Endothelial cell of umbilical vein (primary cell): Measurements from ENCODE around the gene OR2T4. TPM values are rescaled to one million over a fixed set of nuclear protein-coding genes. Genes with fewer than 3 reads are reported as not detected.

Experiments
- Bru-seq: library from RNA; stranded (reverse); fragments of 400-500 nt; gene quantifications from one replicate; lab custom pipeline; 2021; lab: Mats Ljungman, UMichigan
- BruChase-seq, 2 experiments: library from RNA; stranded (reverse); fragments of 400-500 nt; gene quantifications; one replicate each; lab custom pipeline; 2021; lab: Mats Ljungman, UMichigan
- BruUV-seq: library from RNA; stranded (reverse); fragments of 400-500 nt; replicated peaks from 2 replicates; lab custom pipeline; 2021; lab: Mats Ljungman, UMichigan
- CTCF ChIA-PET: fragments of 300-600, 350-600 bp; sonication (Branson Sonifier 250); formaldehyde crosslinking; loops from one replicate; lab custom pipeline; 2021; ENCODE audit warnings: antibody characterized with exemption, inconsistent platforms; lab: Charles Lee
- POLR2A ChIA-PET: fragments of 300-600, 350-600 bp; sonication (Branson Sonifier 250); formaldehyde crosslinking; loops from one replicate; lab custom pipeline; 2021; ENCODE audit warnings: antibody characterized with exemption, inconsistent platforms; lab: Charles Lee
- DNase-seq: peaks from one replicate; pipeline ENCODE4 v3.0.0-alpha.2; 2011; ENCODE audit warnings: low read depth, low spot score
- FAIRE-seq: peaks from 2 replicates; lab custom pipeline; 2011; peaks lifted over from hg19 to GRCh38; lab: Jason Lieb, UNC
- H2AFZ ChIP-seq: 2 replicates; pipeline ENCODE4 v1.6.0; 2012; ENCODE audit warnings: low read depth, low read length, control low read depth, inconsistent platforms
- H3K27ac ChIP-seq: 2 replicates; pipeline ENCODE4 v1.5.1; 2011; ENCODE audit warnings: low read depth, mild to moderate bottlenecking, control low read depth, low read length, moderate library complexity; ENCODE audit not compliant: insufficient read depth
- H3K27me3 ChIP-seq, 2 experiments: 2 replicates each; pipeline versions ENCODE4 v1.6.0 to v1.6.1; 2011; ENCODE audit warnings: low read length in 2 of 2, mixed read lengths in 1 of 2; ENCODE audit not compliant: control insufficient read depth in 2 of 2, insufficient read depth in 2 of 2
- H3K36me3 ChIP-seq, 2 experiments: 2 replicates in 1 of 2; 3 replicates in 1 of 2; pipeline ENCODE4 v1.5.1; 2011; ENCODE audit warnings: low read length in 2 of 2, mild to moderate bottlenecking in 1 of 2, moderate library complexity in 1 of 2; ENCODE audit not compliant: control insufficient read depth in 2 of 2, insufficient read depth in 2 of 2; ENCODE audit errors: extremely low read depth in 1 of 2
- H3K4me1 ChIP-seq: 3 replicates; pipeline ENCODE4 v1.5.1; 2011; ENCODE audit warnings: mild to moderate bottlenecking, low read length; ENCODE audit not compliant: control insufficient read depth, insufficient read depth; ENCODE audit errors: extremely low read depth
- H3K4me2 ChIP-seq: 2 replicates; pipeline ENCODE4 v1.6.1; 2011; ENCODE audit warnings: low read length, control low read depth, mixed read lengths; ENCODE audit not compliant: insufficient read depth
- H3K4me3 ChIP-seq, 3 experiments: fragments of 200-600 bp in 1 of 3; sonication (generic), shearing (Covaris generic) in 1 of 3; replicated peaks in 1 of 3; 2 replicates each; pipeline ENCODE4 v1.5.1; 2011 to 2016; ENCODE audit warnings: control low read depth in 3 of 3, low read length in 3 of 3, mild to moderate bottlenecking in 2 of 3, inconsistent platforms in 1 of 3, low read depth in 1 of 3, moderate library complexity in 1 of 3; ENCODE audit not compliant: insufficient read depth in 1 of 3
- H3K79me2 ChIP-seq: 2 replicates; pipeline ENCODE4 v1.6.0; 2012; ENCODE audit warnings: low read length, inconsistent platforms; ENCODE audit not compliant: control insufficient read depth, insufficient read depth
- H3K9ac ChIP-seq: replicated peaks from 2 replicates; pipeline ENCODE3; 2011; ENCODE audit warnings: low read length, control low read depth; ENCODE audit not compliant: insufficient read depth; ENCODE audit errors: extremely low read depth
- H3K9me1 ChIP-seq: replicated peaks from 3 replicates; pipeline ENCODE4 v1.6.0; 2011; ENCODE audit warnings: mild to moderate bottlenecking, low read length; ENCODE audit not compliant: control insufficient read depth, insufficient read depth; ENCODE audit errors: extremely low read depth
- H3K9me3 ChIP-seq: replicated peaks from 2 replicates; pipeline ENCODE4 v1.5.1; 2012; ENCODE audit warnings: low read length, inconsistent platforms; ENCODE audit not compliant: control insufficient read depth, insufficient read depth
- H4K20me1 ChIP-seq: replicated peaks from 2 replicates; pipeline ENCODE3; 2011; ENCODE audit warnings: mild to moderate bottlenecking, low read length; ENCODE audit not compliant: control insufficient read depth, insufficient read depth; ENCODE audit errors: extremely low read depth
- GATA2 ChIP-seq: IDR thresholded peaks from 2 replicates; pipeline ENCODE4 v1.7.0; 2011; ENCODE audit warnings: low read depth, mild to moderate bottlenecking, moderate library complexity, mixed read lengths, low read length; ENCODE audit not compliant: insufficient read length, insufficient read depth
- POLR2AphosphoS5 ChIP-seq: IDR thresholded peaks from 2 replicates; pipeline ENCODE4 v1.6.1; 2012; ENCODE audit warnings: low read depth, mild to moderate bottlenecking, control low read depth, low read length, moderate library complexity; ENCODE audit not compliant: insufficient read depth
- dilution Hi-C: fragments of 300-500 bp; cut with MboI; formaldehyde crosslinking; loops from one replicate; pipeline ENCODE4 v1.15.0; 2019; ENCODE audit warnings: low sequenced_read_pairs; ENCODE audit not compliant: extremely low pct_ligation_motif_present
- intact Hi-C: fragments of 100-400 bp; cut with micrococcal nuclease; formaldehyde crosslinking; loops from one replicate; pipeline ENCODE4 v1.10.0; 2022
- long read RNA-seq: library from polyadenylated mRNA; stranded (forward); transcript quantifications from one replicate; pipeline ENCODE4 v2.0.0, GENCODE V29; 2021
- polyA minus RNA-seq, 3 experiments: library from RNA; depleted of rRNA, polyadenylated mRNA; stranded (reverse); fragments of >200 nt; gene quantifications; 1 replicate in 1 of 3; 2 replicates in 2 of 3; pipeline ENCODE4 v1.2.3, GENCODE V29; 2011
- polyA plus RNA-seq, 4 experiments: library from polyadenylated mRNA; depleted of rRNA in 3 of 4; stranded (reverse) in 3 of 4; unstranded in 1 of 4; fragments of >200 nt; gene quantifications; 2 replicates each; pipeline versions ENCODE4 v1.2.1 to v1.2.3, GENCODE V29; 2011 to 2012; ENCODE audit warnings: missing spikeins in 1 of 4
- total RNA-seq: library from RNA; stranded (reverse); gene quantifications from 2 replicates; pipeline ENCODE4 v1.2.3, GENCODE V29; 2021
- TF ChIP-seq, protein P1 (sequence below), 2 donors: IDR thresholded peaks; 1 replicate in 1 of 2; 2 replicates in 1 of 2; pipeline ENCODE4 v1.5.1; 2011; ENCODE audit warnings: low read length in 2 of 2, mild to moderate bottlenecking in 2 of 2, moderate library complexity in 2 of 2, control low read depth in 1 of 2, inconsistent platforms in 1 of 2, low read depth in 1 of 2; ENCODE audit not compliant: insufficient read depth in 1 of 2; ENCODE audit errors: extremely low read depth in 1 of 2

OR2T4 gene
- total RNA-seq (not detected in 2 replicates), polyA plus RNA-seq (not detected in 2 replicates), polyA minus RNA-seq (not detected in 2 replicates), Bru-seq, nascent RNA (not detected), BruChase-seq, experiment 1, labeled RNA remaining after a 6-hour chase (not detected), BruChase-seq, experiment 2, labeled RNA remaining after a 2-hour chase (not detected)
- polyA plus RNA-seq (2011; cell fraction: cytosol; rRNA removed) = not detected in 2 replicates
- not detected in 2 replicates for polyA plus RNA-seq (2011; cell fraction: nucleus; rRNA removed)
- not detected in 2 replicates for polyA plus RNA-seq (2012)
- polyA minus RNA-seq (2011; cell fraction: cytosol; rRNA and poly(A)+ RNA removed) = not detected
- polyA minus RNA-seq (2011; cell fraction: nucleus; rRNA and poly(A)+ RNA removed) = not detected in 2 replicates
- long read RNA-seq = 0 reads

GRCh38 chr1:248361121-248361715, at the start of gene OR2T4:
OR2T4 (plus strand) TSS chr1:248361665; CDS start chr1:248361665, 0 bp downstream.
- no TSS peak for BruUV-seq
- no peaks in the 10 kb centered on the region for H3K27me3 ChIP-seq
- ChIA-PET POLR2A (no interaction called here), CTCF (no interaction called here)
- intact Hi-C loops = no loop called here
- H4K20me1 ChIP-seq = no peaks in the 10 kb centered on the region
- H3K79me2 ChIP-seq = no peaks in the 10 kb centered on the region
- H2AFZ ChIP-seq = no peak within 1 kb of the TSS
- no peaks in the 10 kb centered on the region for H3K36me3 ChIP-seq
- no peak within 1 kb of the TSS for H3K9ac ChIP-seq
- no peaks in the 10 kb centered on the region for H3K4me1 ChIP-seq
- no peak for DNase-seq
- dilution Hi-C loops = no loop called here
- H3K9me1 ChIP-seq = no peaks in the 10 kb centered on the region
- H3K27ac ChIP-seq = no peak within 1 kb of the TSS
- H3K4me2 ChIP-seq = no peak within 1 kb of the TSS
- no peak within 1 kb of the TSS for H3K4me3 ChIP-seq
- no peak for TF ChIP-seq GATA2
- TF ChIP-seq POLR2AphosphoS5 = no peak
- TF ChIP-seq, protein P1, sequence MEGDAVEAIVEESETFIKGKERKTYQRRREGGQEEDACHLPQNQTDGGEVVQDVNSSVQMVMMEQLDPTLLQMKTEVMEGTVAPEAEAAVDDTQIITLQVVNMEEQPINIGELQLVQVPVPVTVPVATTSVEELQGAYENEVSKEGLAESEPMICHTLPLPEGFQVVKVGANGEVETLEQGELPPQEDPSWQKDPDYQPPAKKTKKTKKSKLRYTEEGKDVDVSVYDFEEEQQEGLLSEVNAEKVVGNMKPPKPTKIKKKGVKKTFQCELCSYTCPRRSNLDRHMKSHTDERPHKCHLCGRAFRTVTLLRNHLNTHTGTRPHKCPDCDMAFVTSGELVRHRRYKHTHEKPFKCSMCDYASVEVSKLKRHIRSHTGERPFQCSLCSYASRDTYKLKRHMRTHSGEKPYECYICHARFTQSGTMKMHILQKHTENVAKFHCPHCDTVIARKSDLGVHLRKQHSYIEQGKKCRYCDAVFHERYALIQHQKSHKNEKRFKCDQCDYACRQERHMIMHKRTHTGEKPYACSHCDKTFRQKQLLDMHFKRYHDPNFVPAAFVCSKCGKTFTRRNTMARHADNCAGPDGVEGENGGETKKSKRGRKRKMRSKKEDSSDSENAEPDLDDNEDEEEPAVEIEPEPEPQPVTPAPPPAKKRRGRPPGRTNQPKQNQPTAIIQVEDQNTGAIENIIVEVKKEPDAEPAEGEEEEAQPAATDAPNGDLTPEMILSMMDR (IDR thresholded peaks at IDR 0.05; ENCODE audit: extremely low read depth in 1 of 2, insufficient read depth in 1 of 2, low read depth in 1 of 2, low read length in 2 of 2) = no peak
- FAIRE-seq = no peak
- H3K9me3 ChIP-seq = peaks cover 9% of the 10 kb centered on the region
